Measurements from ENCODE around the gene FAM219A.
"Not testable (repeated sequence)": the region's sequence is repeated elsewhere in the genome, so short reads cannot be mapped to it uniquely, and the experiment has no call there.

FAM219A gene

DNA sequence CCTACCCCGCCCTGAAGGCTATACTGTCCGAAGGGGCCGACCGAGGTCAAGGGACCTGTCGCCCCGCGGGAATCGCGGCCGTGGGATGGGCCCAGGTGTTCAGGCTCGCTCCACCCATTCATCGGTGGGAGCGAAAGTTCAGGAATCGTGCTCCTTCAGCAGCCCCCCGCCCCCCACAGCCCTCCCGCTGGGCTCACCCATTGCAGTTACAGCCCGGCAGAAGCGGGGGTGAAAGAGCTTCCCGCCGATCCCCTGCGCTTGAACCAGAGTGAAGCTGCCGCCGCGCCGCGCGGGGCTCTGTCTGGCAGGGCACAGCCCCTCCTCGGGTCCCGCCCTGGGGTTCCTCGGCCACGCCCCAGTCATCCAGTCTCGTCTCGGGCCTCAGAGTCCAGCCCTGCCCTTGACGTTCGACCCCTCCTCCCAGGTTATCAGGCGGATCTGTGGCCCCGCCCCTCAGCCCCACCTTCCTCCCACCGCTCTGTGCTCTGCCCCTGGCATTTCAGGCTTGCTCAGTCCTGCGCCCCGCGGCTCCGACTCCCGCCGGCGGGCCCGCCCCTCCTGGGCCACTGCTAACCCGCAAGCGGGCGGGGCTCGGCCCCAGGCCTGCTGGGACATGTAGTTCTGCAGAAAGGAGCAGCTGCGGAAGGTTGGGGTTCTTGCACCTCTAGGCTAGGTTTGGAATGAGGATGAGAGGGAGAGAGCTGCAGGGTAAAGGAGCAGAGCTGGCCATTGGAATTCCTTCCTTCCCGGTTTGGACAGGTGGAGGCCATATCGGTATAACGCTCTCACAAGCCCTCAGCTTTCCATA lies 81.6 kb downstream of the FAM219A start, which contains the start of gene MYORG:
Gene MYORG (minus strand): TSS at position 303 of the 808 bp plus-strand sequence. CDS start 3,955 bp downstream, outside the sequence.
- DNase-seq (ENCODE audit: low read depth in 2 of 2): peak; percentile 32

- no peak for DNase-seq (ENCODE audit: low read depth in 2 of 2)
Observed at GRCh38 chr9:34375901-34376595, 82.3 kb downstream of the FAM219A start.

DNA sequence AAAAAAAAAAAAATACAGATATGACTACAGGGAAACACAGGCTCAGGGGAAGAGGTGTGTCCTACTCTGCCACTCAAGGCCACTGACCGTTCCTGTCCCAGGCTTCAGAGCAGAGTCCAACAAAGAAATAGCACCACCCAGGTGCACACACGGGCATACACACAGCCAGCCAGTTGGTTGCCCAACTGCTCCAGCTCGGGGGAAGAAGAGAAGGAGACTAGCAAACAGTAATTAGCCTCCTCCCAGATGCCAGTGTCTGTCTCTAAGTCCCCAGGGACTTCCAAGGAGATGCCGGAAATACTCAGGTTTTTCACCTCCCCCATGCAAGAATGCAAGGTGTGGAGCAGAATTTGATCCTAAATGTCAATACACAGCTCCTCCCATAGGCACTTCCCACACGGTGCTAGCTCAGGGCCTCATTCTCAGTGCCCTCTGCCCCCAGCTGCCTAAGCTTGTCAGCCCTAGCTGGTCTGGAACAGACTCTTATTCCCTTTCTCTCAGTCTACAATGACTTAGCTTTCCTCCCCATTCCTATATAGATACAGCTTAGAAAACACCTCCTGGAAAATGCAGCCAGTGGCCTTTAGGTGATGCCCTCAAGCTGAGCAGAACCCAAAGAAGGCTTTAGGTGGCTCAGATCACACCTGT lies 83.3 kb downstream of the FAM219A start:
- DNase-seq (ENCODE audit: low read depth in 2 of 2): no peak

DNA sequence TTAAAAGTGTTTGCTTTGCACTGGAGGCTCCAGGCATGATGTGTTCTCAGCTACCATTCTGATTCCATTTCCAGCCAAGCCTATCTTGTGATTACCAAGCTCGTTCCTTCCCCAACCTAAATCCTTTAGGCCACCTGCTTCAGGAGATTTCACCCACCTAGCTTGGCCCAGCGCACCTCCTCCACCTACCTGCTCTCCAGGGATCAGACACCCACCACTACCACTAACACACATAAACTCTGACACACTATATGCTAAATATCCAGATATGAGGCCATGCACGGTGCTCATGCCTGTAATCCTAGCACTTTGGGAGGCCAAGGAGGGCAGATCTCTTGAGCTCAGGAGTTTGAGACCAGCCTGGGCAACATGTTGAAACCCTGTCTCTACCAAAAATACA lies 84.0 kb downstream of the FAM219A start:
- no peak for DNase-seq (ENCODE audit: low read depth in 2 of 2)

DNA sequence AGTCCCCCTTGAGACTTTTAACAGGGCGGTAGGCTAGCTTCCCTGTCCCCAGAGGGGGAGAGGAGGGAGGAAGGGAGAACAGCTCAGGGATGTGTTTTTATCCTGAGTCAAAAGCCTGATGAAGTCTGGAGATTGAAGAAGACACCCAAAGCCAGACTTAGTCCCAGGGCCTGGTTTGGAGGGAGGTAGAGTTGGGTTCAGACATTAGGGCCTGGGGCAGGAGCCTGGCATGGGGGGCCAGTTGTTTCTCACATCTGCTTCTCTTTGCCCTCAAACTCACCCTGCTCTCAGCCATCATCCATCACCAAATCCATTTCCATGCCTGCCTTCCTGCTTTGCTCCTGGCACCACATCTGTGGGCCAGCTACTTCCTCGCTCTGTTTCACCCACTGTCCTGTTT lies 84.6 kb downstream of the FAM219A start:
- DNase-seq (ENCODE audit: low read depth in 2 of 2): no peak

- DNase-seq (ENCODE audit: low read depth in 2 of 2): no peak
Observed at GRCh38 chr9:34372467-34373011, 85.8 kb downstream of the FAM219A start.

GRCh38 chr9:34371886-34372466 lies 86.4 kb downstream of the FAM219A start:
- DNase-seq (ENCODE audit: low read depth in 2 of 2): no peak

DNA sequence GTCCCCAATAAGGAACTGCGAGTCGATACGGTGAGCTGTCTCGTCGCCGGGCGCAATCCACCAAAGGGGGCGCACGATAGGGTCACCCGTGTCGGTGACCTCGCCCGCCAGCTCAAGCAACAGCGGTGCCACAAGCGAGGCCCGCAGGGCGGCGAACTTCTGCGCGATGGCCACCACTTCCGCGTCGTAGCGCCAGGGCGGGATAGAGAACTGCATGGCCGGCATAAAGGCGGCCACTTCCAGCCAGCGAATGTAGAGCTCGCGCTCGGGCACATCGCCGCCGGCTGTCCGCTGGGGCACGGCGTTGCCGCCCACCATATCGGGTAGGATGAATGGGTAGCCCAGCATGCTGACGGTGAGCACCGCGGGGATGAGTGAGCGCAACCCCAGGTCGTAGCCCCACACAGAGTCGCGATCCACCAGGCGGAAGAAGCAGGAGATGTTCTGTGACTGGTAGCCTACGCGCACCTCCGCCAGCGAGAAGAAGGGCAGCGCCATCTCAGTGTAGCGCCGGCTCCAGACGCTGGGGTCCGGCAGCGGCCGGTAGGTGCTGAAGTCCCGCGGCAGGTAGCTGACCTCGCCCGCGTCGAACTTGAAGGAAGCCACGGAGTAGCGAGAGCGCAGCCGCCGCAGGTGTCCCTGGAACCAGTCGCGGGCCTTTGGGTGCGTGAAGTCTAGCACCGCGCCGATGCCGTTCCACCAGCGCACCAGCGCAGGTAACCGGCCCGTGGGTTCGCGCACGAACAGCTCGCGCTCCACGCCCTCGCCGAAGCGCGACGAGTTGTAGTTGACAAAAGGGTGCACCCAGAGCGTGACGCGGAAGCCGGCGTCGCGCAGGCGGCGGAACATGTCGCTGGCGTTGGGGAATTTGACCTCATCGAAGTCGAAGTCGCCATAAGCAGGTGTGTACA lies 87.1 kb downstream of the FAM219A start:
- no peak for DNase-seq (ENCODE audit: low read depth in 2 of 2)

DNA sequence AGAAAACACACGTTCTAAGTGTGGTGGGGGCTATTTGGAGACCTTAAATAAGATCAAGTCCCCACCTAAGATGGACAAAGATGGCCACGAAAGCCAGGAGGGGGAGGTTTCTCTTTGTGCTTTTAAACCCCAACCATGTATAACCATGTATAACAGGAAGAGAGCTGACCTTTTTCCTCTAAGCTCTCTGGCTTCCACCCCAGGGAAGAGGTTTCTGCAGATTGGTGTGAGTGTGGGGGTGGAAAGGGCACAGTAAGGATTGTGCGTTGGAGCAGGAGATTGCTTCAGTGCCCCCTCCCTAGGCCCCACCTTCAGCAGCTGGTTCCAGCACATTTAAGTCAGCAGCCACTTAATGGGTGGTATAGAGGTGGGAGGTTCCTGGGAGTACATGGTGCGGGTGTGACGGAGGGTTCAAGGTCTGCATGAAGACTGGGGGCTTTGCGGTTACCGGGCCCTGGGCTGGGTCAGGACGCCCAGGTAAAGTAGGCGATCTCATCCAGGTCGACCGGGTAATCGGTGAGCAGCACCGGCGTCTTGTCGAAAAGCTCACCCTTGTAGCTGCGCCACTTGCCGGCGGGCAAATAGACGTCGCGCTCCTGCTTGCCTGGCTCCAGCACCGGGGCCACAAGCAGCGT lies 87.9 kb downstream of the FAM219A start:
- no peak for DNase-seq (ENCODE audit: low read depth in 2 of 2)

DNA sequence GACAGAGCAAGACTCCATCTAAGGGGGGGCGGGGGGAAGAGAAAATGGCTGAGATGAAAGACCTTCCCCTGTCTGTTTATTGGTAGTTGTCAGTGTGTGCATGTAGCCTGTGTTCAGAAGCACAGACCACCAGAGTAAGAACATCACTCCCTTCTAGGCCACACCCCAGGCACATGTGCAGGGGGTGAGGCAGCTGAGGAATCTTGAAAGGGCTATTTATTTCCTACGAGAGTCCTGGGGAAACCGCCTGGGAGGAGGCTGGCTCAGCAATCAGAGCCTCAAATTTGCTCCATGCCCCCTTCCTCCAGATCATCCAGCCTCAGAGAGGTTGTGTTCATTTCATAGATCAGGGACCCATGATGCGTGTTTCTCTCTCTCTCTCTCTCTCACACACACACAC lies 88.7 kb downstream of the FAM219A start:
- DNase-seq (ENCODE audit: low read depth in 2 of 2): no peak

GRCh38 chr9:34368796-34369195 lies 89.6 kb downstream of the FAM219A start:
- not testable (repeated sequence) for DNase-seq (ENCODE audit: low read depth in 2 of 2)

GRCh38 chr9:34367751-34368410 lies 90.5 kb downstream of the FAM219A start:
- DNase-seq (ENCODE audit: low read depth in 2 of 2): not testable (repeated sequence)

DNA sequence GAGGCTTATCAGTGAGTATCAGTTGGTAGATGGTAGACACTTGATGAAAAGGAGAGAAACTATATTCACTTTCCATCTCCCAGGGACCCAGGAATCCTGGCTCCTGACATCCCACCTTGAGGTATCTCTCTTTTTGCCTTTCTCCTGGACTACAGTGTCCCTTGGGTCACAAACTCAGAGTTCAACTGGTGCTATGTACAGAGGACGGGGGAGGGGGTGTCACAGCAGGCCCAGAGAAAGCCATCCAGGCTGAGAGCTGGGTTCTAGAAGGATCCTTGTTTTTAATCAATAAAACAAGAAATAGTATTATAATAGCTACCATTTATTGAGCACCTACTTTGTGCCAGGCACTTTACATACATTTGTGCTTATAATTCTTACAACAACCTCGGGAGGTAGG lies 92.0 kb downstream of the FAM219A start:
- DNase-seq (ENCODE audit: low read depth in 2 of 2): no peak

DNA sequence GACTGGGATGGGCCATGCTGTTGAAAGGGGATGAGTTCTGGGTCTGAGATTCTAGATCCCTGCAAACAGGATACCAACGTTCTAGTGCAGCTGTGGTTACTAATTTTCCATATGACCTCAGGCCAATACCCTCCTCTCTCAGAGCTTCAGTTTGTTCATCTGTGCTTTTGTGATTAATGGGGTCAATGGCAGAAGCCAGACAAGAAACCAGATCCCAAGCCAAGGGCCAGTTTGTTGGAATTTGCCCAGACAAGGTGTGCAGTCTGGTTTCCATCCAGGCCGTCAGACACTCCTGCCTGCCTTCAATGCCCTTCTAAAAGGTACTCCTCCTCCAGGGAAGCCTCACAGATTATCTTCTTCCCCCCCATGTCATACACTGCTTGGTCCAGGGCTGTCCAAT lies 93.1 kb downstream of the FAM219A start:
- no peak for DNase-seq (ENCODE audit: low read depth in 2 of 2)

DNA sequence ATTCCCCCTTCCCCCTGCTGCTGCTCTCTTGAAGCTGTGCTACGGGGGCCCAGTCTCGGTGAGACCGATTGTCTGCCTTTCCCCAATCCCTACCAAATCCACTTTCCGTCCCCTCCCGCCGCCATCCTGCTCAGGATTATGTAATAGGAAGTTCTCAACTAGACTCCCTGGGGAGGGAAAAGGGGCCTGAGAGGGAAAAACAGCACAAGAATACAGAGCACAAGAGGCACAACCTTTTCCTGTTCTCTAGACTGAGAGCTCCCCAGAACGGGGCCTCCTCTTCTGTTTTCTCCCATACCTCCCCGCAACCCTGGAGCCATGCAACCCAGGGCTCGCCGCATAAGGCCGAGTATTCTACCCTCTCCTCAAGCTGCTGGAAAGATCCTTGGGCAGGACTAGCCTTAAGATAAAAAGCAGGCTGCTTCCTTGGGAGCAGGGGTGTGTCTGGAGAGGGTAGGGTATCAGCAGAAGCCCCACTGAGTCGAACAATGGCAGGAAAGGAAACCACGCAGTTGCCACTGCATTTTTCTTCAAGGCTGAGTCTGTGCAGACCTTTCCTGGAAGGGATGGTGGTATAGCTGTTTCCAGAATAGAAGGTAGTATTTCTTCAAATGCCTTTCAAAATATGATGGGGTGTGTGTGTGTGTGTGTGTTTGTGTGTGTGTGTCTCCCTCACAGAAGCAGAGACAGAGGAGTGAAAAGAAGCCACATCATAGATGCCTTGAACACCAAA lies 94.6 kb downstream of the FAM219A start:
- DNase-seq (ENCODE audit: low read depth in 2 of 2): no peak

GRCh38 chr9:34362614-34363214 lies 95.7 kb downstream of the FAM219A start:
- no peak for DNase-seq (ENCODE audit: low read depth in 2 of 2)

GRCh38 chr9:34352957-34353356 lies 105.4 kb downstream of the FAM219A start:
- DNase-seq (ENCODE audit: low read depth in 2 of 2): not testable (repeated sequence)

GRCh38 chr9:34352122-34352652 lies 106.2 kb downstream of the FAM219A start:
- DNase-seq (ENCODE audit: low read depth in 2 of 2): not testable (repeated sequence)
